GM12891 (cell line): Measurements from ENCODE around the gene NMB.

Experiments
- PAX5 ChIP-seq: IDR thresholded peaks from 2 replicates; pipeline ENCODE4 v1.6.1; 2011; ENCODE audit warnings: low read length, moderate library complexity, mild to moderate bottlenecking; ENCODE audit not compliant: insufficient read depth, severe bottlenecking
- POLR2A ChIP-seq: IDR thresholded peaks from 2 replicates; pipeline ENCODE4 v1.6.1; 2011; ENCODE audit warnings: low read depth, low read length, control low read depth
- POLR2AphosphoS5 ChIP-seq: IDR thresholded peaks from 2 replicates; pipeline ENCODE4 v1.6.1; 2011; ENCODE audit warnings: low read depth, low read length, control low read depth
- POU2F2 ChIP-seq: IDR thresholded peaks from 2 replicates; pipeline ENCODE4 v1.6.1; 2011; ENCODE audit warnings: low read depth, mild to moderate bottlenecking, control low read depth, low read length, moderate library complexity
- SPI1 ChIP-seq: IDR thresholded peaks from 2 replicates; pipeline ENCODE4 v1.6.1; 2011; ENCODE audit warnings: low read depth, low read length, control low read depth
- TAF1 ChIP-seq: IDR thresholded peaks from 2 replicates; pipeline ENCODE4 v1.6.1; 2011; ENCODE audit warnings: low read depth, low read length, control low read depth

DNA sequence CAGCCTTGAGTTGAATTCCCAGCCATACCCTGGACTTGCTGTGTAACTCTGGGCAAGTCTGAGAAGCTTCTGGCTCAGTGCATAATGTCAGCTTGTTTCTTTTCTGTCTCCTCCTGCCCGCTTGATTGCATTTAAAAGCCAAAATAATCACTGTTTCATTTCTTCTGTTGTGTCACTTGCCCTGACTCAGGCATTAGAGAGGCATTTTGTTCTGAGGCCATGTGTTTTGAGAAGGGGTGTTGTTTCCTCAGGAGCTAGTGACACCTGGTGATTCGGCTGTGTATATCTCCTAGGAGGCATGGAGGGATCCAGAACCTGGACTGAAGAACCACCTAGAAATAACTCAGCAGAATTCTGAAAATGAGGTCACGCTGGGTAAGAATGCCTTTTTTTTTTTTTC lies 19.9 kb downstream of the NMB start:
- TF ChIP-seq TAF1 (no peak), POLR2AphosphoS5 (no peak), POLR2A (no peak), SPI1 (no peak), PAX5 (no peak), POU2F2 (no peak)
